Epidermal melanocyte (primary cell): Measurements from ENCODE around the gene SLC24A1.
A peak's percentile ranks its signal among the peaks of the same experiment; 100 is the strongest.

Experiments used
- DNase-seq: peaks from one replicate; pipeline ENCODE4 v3.0.0; 2011; ENCODE audit warnings: low spot score; ENCODE audit not compliant: insufficient read length

SLC24A1 gene

DNA sequence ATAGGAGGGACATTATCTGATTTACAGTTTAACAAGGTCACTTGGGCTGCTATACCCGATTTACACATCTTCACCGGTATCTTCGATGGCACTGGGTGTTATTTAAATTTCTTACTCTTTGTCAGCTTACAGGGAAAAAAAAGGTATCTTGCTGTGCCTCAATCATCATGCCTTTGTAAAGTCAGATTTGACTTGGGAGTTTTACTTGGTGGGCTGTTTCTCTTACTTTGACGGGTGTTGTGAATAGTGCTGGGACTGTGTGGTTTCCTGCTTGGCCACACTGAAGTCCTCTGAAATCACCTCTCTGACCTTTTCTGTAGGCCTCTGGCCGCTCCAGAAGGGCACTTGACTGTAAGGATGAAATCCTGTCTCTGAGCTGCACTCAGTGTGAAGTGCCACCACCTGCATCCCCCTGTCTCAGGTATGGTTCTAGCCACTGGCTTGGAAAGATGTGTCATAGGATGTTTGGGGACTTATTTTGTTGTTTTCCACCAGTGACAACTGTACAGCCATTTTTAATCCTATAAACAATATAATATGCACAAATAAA is 3.1 kb upstream of the SLC24A1 start:
- no peak for DNase-seq

GRCh38 chr15:65619626-65620290 is 2.0 kb upstream of the SLC24A1 start:
- DNase-seq = no peak

DNA sequence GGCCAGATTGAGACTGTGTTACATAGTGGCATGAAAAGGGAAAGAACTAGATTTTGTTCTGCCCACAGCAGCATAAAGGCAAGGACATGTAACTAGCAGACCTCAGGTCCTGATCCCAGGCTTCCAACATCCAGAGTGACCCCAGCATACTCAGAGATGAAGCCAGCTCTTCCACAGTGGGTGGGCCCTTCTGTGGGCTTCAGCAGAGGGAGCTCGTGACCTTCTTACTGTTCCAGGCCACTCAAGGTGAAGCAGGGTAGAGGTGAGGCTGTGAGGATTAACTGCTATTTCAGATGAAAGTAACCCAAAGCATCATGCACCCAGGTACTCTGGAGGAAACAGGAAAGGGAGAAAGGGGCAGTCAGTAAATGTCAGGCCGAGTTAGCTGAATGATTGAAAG is 905 bp upstream of the SLC24A1 start:
- no peak for DNase-seq

DNA sequence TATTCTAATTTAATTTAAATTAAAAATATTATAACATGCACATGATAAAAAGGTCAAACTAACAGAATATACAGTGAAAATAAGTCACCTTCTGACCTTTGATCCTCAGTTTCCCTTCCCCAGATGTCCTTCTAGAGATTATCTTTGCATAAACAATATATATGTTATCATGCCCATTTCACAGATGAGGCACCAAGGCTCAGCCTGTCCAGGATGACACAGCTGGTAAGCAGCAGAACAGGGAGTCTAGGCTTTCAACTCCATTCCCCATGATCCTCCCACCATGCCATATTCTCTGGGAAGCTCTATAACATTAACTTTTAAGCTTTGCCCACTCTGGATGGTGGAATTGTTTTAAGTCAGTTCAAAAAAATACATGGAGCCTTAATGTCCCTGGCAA is 1.4 kb downstream of the SLC24A1 start:
- DNase-seq = no peak

DNA sequence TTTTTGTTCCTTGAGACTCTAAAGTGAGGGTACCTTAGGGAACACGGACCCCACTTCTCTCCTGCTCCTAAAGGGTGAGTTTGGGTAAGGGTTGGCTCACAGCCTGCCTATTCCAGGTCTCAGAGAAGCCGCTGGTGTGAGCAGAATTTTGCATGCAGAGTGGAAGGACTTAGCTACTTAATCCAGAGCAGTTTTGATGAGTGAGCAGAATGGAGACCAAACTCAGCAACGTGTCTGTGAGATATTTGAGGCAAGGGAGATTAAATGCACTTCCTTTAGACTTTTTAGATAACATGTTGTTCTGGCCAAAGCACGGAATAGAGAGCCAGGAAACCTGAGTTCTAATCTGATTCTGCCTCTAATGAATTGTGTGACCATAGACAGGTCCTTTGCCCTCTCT is 5.1 kb downstream of the SLC24A1 start:
- no peak for DNase-seq

GRCh38 chr15:65629548-65629947 is 7.8 kb downstream of the SLC24A1 start:
- no peak for DNase-seq

- no peak for DNase-seq
Measured at GRCh38 chr15:65630760-65631159, 9.0 kb downstream of the SLC24A1 start.

DNA sequence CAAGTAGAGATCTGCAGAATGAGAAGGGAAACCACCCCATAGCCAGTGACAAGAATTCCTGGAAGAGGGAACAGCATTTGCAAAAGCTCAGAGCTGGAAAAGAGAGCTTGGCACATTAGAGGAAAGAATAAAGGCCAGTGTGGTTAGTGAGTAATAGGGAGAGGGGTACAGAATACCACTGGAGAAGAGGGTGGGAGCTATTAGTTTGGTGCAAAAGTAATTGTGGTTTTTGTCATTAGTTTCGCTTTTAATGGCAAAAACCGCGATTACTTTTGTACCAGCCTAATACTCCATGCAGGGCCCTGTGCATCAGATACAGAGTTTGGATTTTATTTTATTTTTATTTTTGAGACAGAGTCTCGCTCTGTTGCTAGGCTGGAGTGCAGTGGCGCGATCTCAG is 9.8 kb downstream of the SLC24A1 start:
- no peak for DNase-seq

GRCh38 chr15:65632780-65633375 is 11.1 kb downstream of the SLC24A1 start:
- DNase-seq = no peak

- DNase-seq = no peak
Measured at GRCh38 chr15:65633752-65634151, 12.0 kb downstream of the SLC24A1 start.

- no peak for DNase-seq
Measured at GRCh38 chr15:65634356-65634755, 12.6 kb downstream of the SLC24A1 start.

DNA sequence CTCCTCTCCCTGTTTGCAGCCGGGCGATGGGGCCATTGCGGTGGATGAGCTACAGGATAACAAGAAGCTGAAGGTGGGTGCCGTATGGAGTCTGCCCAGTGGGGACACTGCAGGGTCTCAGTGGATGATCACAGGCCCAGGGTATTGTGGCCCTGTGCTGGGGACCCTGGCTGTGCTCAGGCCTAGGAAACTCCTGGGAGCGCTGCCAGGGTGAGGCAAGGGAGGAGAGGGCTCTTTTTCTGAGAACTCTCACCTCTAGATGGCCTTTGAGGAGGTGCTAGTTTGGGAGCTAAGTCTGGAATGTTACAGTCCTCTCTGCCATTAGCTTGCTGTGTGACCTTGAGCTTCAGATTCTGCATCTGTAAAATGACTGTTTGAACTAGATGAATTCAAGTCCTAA is 16.4 kb downstream of the SLC24A1 start:
- no peak for DNase-seq

DNA sequence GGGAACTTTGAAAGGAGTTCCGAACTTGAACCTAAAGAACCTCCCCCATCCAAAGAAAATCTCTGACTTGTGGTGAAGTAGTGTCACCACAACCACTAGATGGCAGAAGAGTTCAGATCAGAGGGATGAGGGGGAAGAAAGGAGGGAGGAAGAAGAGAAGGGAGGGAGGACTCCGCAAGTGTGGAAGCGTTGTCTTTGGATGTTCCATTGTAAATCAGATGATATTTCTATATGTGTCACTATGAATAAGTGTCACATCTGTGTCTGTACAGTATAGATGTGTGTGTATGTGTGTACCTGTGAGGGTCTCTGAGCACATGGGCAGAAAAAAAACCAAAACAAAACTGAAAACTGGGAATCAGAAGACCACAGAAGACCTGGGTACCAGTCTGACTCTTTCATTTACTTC is 16.9 kb downstream of the SLC24A1 start:
- DNase-seq = peak; percentile 86

DNA sequence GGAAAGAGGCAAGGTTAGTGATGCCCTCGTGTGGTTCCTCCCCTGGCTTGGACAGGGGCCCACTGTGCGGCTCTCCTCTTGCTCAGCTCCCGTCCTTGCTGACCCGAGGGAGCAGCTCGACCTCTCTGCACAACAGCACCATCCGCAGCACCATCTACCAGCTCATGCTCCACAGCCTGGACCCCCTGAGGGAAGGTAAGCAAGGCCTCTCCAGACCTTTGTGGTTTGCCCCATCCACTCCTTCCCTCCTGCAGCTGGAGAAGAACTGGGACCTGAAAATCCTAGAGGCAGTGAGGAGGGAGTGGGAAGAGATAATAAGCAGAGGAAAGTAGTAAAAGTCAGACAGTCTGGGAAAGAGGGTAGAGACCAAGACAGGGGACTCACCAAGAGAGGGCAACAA is 17.8 kb downstream of the SLC24A1 start:
- no peak for DNase-seq

GRCh38 chr15:65641768-65642475 is 20.2 kb downstream of the SLC24A1 start:
- DNase-seq = no peak

DNA sequence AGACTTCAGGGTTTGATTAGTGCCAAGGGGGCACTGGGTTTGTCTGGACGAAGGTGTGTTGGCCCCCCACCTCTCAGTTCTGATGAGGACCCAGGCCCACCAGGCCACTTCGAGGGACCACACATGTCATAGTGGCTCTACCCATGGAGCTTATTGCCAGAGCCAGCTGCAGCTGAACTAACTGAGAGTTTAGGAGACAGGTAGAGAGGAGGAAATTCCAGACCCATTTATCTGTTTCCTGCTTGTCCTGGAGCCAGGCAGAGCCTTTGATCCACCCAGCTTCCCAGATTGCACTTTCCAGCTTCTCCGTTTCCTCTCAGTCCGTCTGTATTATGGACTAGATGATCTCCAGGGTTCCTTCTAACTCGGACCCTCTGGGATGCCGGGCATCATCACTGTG is 20.9 kb downstream of the SLC24A1 start:
- no peak for DNase-seq

- no peak for DNase-seq
Measured at GRCh38 chr15:65644282-65644681, 22.5 kb downstream of the SLC24A1 start.

DNA sequence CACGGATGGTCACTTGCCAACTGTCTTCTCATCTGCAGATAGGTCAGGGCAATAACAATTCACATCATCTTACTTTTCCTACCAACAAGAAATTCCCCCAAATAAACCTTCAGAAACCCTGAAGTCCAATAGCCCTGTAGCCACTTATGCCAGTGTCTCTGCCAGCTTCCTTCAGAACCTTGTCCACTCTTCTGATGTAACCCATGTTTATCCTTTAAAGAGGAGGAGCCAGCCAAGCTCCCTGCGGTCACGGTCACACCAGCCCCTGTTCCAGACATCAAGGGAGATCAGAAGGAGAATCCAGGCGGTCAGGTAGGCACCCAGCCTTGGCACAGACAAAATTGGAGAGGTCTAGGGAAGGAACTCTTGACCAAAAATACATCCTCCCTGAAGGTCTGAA is 23.7 kb downstream of the SLC24A1 start:
- no peak for DNase-seq

GRCh38 chr15:65646486-65646885 is 24.7 kb downstream of the SLC24A1 start:
- DNase-seq = no peak

DNA sequence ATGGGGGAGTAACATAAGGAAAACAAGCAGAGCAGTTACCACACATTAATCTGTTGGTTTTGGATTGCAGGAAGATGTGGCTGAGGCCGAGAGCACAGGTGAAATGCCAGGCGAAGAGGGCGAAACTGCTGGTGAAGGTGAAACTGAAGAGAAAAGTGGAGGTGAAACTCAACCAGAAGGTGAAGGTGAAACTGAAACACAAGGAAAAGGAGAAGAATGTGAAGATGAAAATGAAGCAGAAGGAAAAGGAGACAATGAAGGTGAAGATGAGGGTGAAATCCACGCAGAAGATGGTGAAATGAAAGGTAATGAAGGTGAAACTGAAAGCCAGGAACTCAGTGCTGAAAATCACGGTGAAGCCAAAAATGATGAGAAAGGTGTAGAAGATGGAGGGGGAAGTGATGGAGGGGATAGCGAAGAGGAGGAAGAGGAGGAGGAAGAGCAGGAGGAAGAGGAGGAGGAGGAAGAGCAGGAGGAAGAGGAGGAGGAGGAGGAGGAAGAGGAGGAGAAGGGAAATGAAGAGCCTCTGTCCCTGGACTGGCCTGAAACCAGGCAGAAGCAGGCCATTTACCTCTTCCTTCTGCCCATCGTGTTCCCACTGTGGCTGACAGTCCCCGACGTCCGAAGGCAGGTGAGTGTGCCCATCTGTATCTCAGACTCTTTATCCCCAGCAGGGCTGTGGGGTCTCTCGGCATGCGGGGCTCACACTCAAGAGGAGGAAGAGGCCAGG is 28.7 kb downstream of the SLC24A1 start:
- DNase-seq = no peak

DNA sequence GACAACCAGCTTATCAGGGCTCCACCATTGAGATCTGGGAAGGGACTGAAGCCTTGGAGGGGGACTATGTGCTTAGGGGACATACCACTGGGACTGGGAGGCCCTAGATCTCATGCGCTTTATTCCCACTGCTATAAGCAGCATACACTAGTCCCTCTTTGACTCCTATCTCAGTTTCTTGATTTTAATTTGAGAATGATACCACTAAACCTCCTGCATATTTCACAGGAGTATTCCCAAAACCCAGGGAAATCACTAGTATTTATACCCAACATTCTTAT is 29.2 kb downstream of the SLC24A1 start:
- no peak for DNase-seq
